GM18505 (cell line): ENCODE results near the gene PAOX.

Source experiments
- ATAC-seq: cut with Tn5 transposase; IDR thresholded peaks from one replicate; pipeline ENCODE4 v1.9.1; 2021; ENCODE audit not compliant: unreplicated experiment
- POLR2A ChIP-seq: IDR thresholded peaks from 4 replicates; pipeline ENCODE4 v1.6.1; 2011; ENCODE audit warnings: borderline replicate concordance; ENCODE audit not compliant: insufficient read depth, insufficient read length; ENCODE audit errors: extremely low read depth

Gene PAOX

GRCh38 chr10:133342942-133343341 lies 36.1 kb upstream of the PAOX start:
- ATAC-seq: no peak
- TF ChIP-seq POLR2A: no peak

GRCh38 chr10:133343558-133343957 lies 35.5 kb upstream of the PAOX start:
- ATAC-seq: no peak
- TF ChIP-seq POLR2A: no peak

- no peak for TF ChIP-seq POLR2A
- ATAC-seq: no peak
Measured at GRCh38 chr10:133344236-133344635, 34.8 kb upstream of the PAOX start.

- no peak for TF ChIP-seq POLR2A
- ATAC-seq: no peak
Measured at GRCh38 chr10:133346413-133346812, 32.6 kb upstream of the PAOX start.

GRCh38 chr10:133347710-133348517 lies 31.1 kb upstream of the PAOX start:
- no peak for ATAC-seq
- TF ChIP-seq POLR2A: no peak

- no peak for ATAC-seq
- no peak for TF ChIP-seq POLR2A
Measured at GRCh38 chr10:133349160-133349568, 29.9 kb upstream of the PAOX start.

GRCh38 chr10:133349577-133350011 lies 29.5 kb upstream of the PAOX start:
- no peak for TF ChIP-seq POLR2A
- ATAC-seq: no peak

GRCh38 chr10:133350283-133350949 lies 28.6 kb upstream of the PAOX start:
- TF ChIP-seq POLR2A: no peak
- ATAC-seq: no peak

GRCh38 chr10:133350950-133351329 lies 28.1 kb upstream of the PAOX start:
- TF ChIP-seq POLR2A: no peak
- ATAC-seq: no peak

GRCh38 chr10:133351408-133352318 lies 27.4 kb upstream of the PAOX start:
- no peak for TF ChIP-seq POLR2A
- ATAC-seq: no peak

- no peak for TF ChIP-seq POLR2A
- no peak for ATAC-seq
Measured at GRCh38 chr10:133353202-133353959, 25.7 kb upstream of the PAOX start.

GRCh38 chr10:133353988-133354605 lies 25.0 kb upstream of the PAOX start:
- no peak for TF ChIP-seq POLR2A
- no peak for ATAC-seq
